PFSK-1 (cell line): ENCODE data around the gene ROBO1.

ENCODE experiments used
- POLR2AphosphoS5 ChIP-seq: IDR thresholded peaks from 2 replicates; pipeline ENCODE4 v1.6.1; 2012; ENCODE audit warnings: low read depth, mild to moderate bottlenecking, control low read depth, low read length, moderate library complexity
- TF ChIP-seq, protein P1 (sequence below), 2 experiments: IDR thresholded peaks; 2 replicates each; pipeline versions ENCODE4 v1.6.1 to v1.8.0; 2011 to 2012; ENCODE audit warnings: low read depth in 2 of 2, low read length in 2 of 2, control low read depth in 1 of 2, inconsistent platforms in 1 of 2, mild to moderate bottlenecking in 1 of 2, moderate library complexity in 1 of 2; ENCODE audit not compliant: insufficient read depth in 1 of 2

DNA sequence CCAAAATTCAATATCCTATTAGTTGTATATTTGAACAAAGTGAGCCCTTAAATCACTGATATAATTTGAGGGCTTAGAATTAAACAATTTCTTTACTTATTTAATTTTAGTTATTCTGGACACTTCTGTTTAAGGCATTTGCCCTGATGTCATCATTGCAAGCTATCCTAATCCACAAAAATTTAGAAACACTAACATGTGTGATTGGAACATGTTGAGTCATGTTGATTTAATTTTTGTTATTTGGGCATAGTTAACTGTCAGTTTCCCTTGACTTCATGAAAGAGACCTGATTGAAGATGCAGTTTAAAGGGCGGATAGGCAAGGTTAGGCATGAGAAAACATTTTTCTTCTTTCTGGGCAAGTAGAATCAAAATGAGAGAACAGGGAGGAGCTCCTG is 682.6 kb downstream of the ROBO1 start:
- no peak for TF ChIP-seq POLR2AphosphoS5
- TF ChIP-seq, protein P1, sequence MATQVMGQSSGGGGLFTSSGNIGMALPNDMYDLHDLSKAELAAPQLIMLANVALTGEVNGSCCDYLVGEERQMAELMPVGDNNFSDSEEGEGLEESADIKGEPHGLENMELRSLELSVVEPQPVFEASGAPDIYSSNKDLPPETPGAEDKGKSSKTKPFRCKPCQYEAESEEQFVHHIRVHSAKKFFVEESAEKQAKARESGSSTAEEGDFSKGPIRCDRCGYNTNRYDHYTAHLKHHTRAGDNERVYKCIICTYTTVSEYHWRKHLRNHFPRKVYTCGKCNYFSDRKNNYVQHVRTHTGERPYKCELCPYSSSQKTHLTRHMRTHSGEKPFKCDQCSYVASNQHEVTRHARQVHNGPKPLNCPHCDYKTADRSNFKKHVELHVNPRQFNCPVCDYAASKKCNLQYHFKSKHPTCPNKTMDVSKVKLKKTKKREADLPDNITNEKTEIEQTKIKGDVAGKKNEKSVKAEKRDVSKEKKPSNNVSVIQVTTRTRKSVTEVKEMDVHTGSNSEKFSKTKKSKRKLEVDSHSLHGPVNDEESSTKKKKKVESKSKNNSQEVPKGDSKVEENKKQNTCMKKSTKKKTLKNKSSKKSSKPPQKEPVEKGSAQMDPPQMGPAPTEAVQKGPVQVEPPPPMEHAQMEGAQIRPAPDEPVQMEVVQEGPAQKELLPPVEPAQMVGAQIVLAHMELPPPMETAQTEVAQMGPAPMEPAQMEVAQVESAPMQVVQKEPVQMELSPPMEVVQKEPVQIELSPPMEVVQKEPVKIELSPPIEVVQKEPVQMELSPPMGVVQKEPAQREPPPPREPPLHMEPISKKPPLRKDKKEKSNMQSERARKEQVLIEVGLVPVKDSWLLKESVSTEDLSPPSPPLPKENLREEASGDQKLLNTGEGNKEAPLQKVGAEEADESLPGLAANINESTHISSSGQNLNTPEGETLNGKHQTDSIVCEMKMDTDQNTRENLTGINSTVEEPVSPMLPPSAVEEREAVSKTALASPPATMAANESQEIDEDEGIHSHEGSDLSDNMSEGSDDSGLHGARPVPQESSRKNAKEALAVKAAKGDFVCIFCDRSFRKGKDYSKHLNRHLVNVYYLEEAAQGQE (IDR thresholded peaks at IDR 0.05; ENCODE audit: insufficient read depth in 1 of 2, low read depth in 2 of 2, low read length in 2 of 2), result no peak
